Measurements from ENCODE around the gene NKD1. TPM values are rescaled to one million over a fixed set of nuclear protein-coding genes. Genes with fewer than 3 reads are reported as not detected.

Gene NKD1
- total and polyA plus RNA-seq, 8 donors: 0.44 to 284 (median 2.1) TPM

- Histone ChIP-seq H3K4me3 (peak overlapping the region; percentile 82 to 95 (median 83)), H3K36me3 (peaks cover 0 to 4% (median 0%) of the 10 kb centered on the region in 4 donors), H3K4me1 (peaks cover 5 to 46% (median 30%) of the 10 kb centered on the region in 4 donors), H3K9me3 (no peaks in the 10 kb centered on the region), H3K27me3 (peaks cover 0 to 24% (median 13%) of the 10 kb centered on the region in 3 donors), H3K27ac (peak overlapping the region in 2 of 5 donors; percentile 81 to 83)
- TF ChIP-seq POLR2A (IDR thresholded peaks at IDR 0.05) (no peak), POLR2AphosphoS5 (IDR thresholded peaks at IDR 0.05) (no peak), EP300 (IDR thresholded peaks at IDR 0.05) (no peak), CTCF (IDR thresholded peaks at IDR 0.05) (no peak)
- DNase-seq: no peak
- WGBS, 5 donors: 63 to 74% (median 66%) methylated on average over 8 of the region's 8 CpGs
- intact Hi-C loops (cut with DNase I; ENCODE audit: low total_unique reads): no loop called here
These were observed 1.8 kb downstream of the NKD1 start for GRCh38 chr16:50550035-50550434.

GRCh38 chr16:50550866-50551641, 2.9 kb downstream of the NKD1 start:
- H3K36me3 ChIP-seq: peaks cover 0 to 9% (median 0%) of the 10 kb centered on the region in 4 donors
- peak overlapping the region in 1 of 5 donors; percentile 83 for H3K27ac ChIP-seq
- peak overlapping the region in 1 of 4 donors; percentile 95 for H3K4me3 ChIP-seq
- peaks cover 5 to 51% (median 30%) of the 10 kb centered on the region in 4 donors for H3K4me1 ChIP-seq
- intact Hi-C loops (cut with DNase I; ENCODE audit: low total_unique reads): no loop called here
- WGBS, 5 donors: 67 to 74% (median 73%) methylated on average over 8 to 9 of the region's 9 CpGs
- H3K9me3 ChIP-seq: no peaks in the 10 kb centered on the region
- peaks cover 0 to 24% (median 13%) of the 10 kb centered on the region in 3 donors for H3K27me3 ChIP-seq
- DNase-seq: no peak
- TF ChIP-seq CTCF (IDR thresholded peaks at IDR 0.05) (no peak), EP300 (IDR thresholded peaks at IDR 0.05) (no peak), POLR2A (IDR thresholded peaks at IDR 0.05) (no peak), POLR2AphosphoS5 (IDR thresholded peaks at IDR 0.05) (no peak)

- DNase-seq: no peak
- Histone ChIP-seq H3K27me3 (peaks cover 0 to 18% (median 10%) of the 10 kb centered on the region in 3 donors), H3K4me1 (peaks cover 5 to 44% (median 25%) of the 10 kb centered on the region in 4 donors), H3K36me3 (peaks cover 0 to 22% (median 0%) of the 10 kb centered on the region in 4 donors), H3K4me3 (no peak overlapping the region), H3K9me3 (no peaks in the 10 kb centered on the region), H3K27ac (no peak overlapping the region)
- intact Hi-C loops (cut with DNase I; ENCODE audit: low total_unique reads): no loop called here
- 91 to 96% (median 94%) methylated on average over 7 of the region's 7 CpGs for WGBS, 5 donors
- TF ChIP-seq POLR2AphosphoS5 (IDR thresholded peaks at IDR 0.05) (no peak), POLR2A (IDR thresholded peaks at IDR 0.05) (no peak), CTCF (IDR thresholded peaks at IDR 0.05) (no peak)
These were observed 4.4 kb downstream of the NKD1 start for GRCh38 chr16:50552476-50553101.

- Histone ChIP-seq H3K4me1 (peaks cover 5 to 41% (median 21%) of the 10 kb centered on the region in 4 donors), H3K4me3 (no peak overlapping the region), H3K36me3 (peaks cover 0 to 22% (median 0%) of the 10 kb centered on the region in 4 donors), H3K27ac (no peak overlapping the region), H3K27me3 (peaks cover 0 to 14% (median 7%) of the 10 kb centered on the region in 3 donors), H3K9me3 (no peaks in the 10 kb centered on the region)
- intact Hi-C loops (cut with DNase I; ENCODE audit: low total_unique reads): no loop called here
- no peak for TF ChIP-seq POLR2A (IDR thresholded peaks at IDR 0.05)
- no peak for TF ChIP-seq EP300 (IDR thresholded peaks at IDR 0.05)
- no peak for TF ChIP-seq POLR2AphosphoS5 (IDR thresholded peaks at IDR 0.05)
- TF ChIP-seq CTCF (IDR thresholded peaks at IDR 0.05): no peak
- no peak for DNase-seq
- WGBS, 5 donors: 72 to 87% (median 75%) methylated on average over 7 of the region's 7 CpGs
These were observed 5.0 kb downstream of the NKD1 start for GRCh38 chr16:50553182-50553710.

Data from stomach (tissue), 9 donors.